Neural progenitor cell (in vitro differentiated cells): Measurements from ENCODE around the gene CYP1A2. TPM values are rescaled to one million over a fixed set of nuclear protein-coding genes. Genes with fewer than 3 reads are reported as not detected.

Source experiments
- DNase-seq: peaks from one replicate; pipeline ENCODE4 v3.0.0-alpha.2; 2016; ENCODE audit warnings: low spot score
- H2AFZ ChIP-seq: fragments of 200-600 bp; sonication (generic); replicated peaks from 2 replicates; pipeline ENCODE4 v1.6.1; 2016; ENCODE audit warnings: antibody characterized with exemption
- H3F3A ChIP-seq: fragments of 200-600 bp; sonication (generic); 2 replicates; pipeline ENCODE4 v1.6.1; 2016; ENCODE audit warnings: antibody characterized with exemption, low read depth
- H3K27ac ChIP-seq: fragments of 200-600 bp; sonication (generic); 2 replicates; pipeline ENCODE4 v1.5.1; 2016; ENCODE audit warnings: mild to moderate bottlenecking
- H3K27me3 ChIP-seq: fragments of 200-600 bp; sonication (generic); 2 replicates; pipeline ENCODE4 v1.6.1; 2016; ENCODE audit warnings: mild to moderate bottlenecking, moderate library complexity
- H3K36me3 ChIP-seq: fragments of 200-600 bp; sonication (generic); 2 replicates; pipeline ENCODE4 v1.5.1; 2016
- H3K4me1 ChIP-seq: fragments of 200-600 bp; sonication (generic); 2 replicates; pipeline ENCODE4 v1.6.1; 2016; ENCODE audit warnings: mixed run types
- H3K4me2 ChIP-seq: fragments of 200-600 bp; sonication (generic); 2 replicates; pipeline ENCODE4 v1.6.1; 2016
- H3K4me3 ChIP-seq: fragments of 200-600 bp; sonication (generic); 2 replicates; pipeline ENCODE4 v1.5.1; 2016
- H3K79me2 ChIP-seq: fragments of 200-600 bp; sonication (generic); 2 replicates; pipeline ENCODE4 v1.6.1; 2016; ENCODE audit warnings: low read depth
- H3K9ac ChIP-seq: fragments of 200-600 bp; sonication (generic); 2 replicates; pipeline ENCODE4 v1.6.1; 2016
- H3K9me3 ChIP-seq: fragments of 200-600 bp; sonication (generic); 2 replicates; pipeline ENCODE4 v1.5.1; 2016; ENCODE audit warnings: low read depth
- H4K20me1 ChIP-seq: fragments of 200-600 bp; sonication (generic); 2 replicates; pipeline ENCODE4 v1.6.1; 2016; ENCODE audit warnings: low read depth
- H3K27ac Mint-ChIP-seq: 3 replicates; pipeline ENCODE4 v1.8.0; 2021; ENCODE audit warnings: mixed read lengths
- H3K27me3 Mint-ChIP-seq: 2 replicates; pipeline ENCODE4 v1.8.0; 2022; ENCODE audit warnings: low read depth, mild to moderate bottlenecking, inconsistent platforms, moderate library complexity, mixed read lengths; ENCODE audit not compliant: insufficient read depth
- H3K36me3 Mint-ChIP-seq: 3 replicates; pipeline ENCODE4 v1.8.0; 2021; ENCODE audit warnings: mixed read lengths
- H3K4me1 Mint-ChIP-seq: 3 replicates; pipeline ENCODE4 v1.8.0; 2021; ENCODE audit warnings: mixed read lengths
- H3K4me3 Mint-ChIP-seq: 3 replicates; pipeline ENCODE4 v1.8.0; 2021; ENCODE audit warnings: mild to moderate bottlenecking, moderate library complexity, mixed read lengths
- H3K9me3 Mint-ChIP-seq: 3 replicates; pipeline ENCODE4 v1.8.0; 2020; ENCODE audit warnings: mixed read lengths
- CTCF ChIP-seq: fragments of 200-600 bp; sonication (generic); IDR thresholded peaks from 2 replicates; pipeline ENCODE4 v1.5.1; 2017; ENCODE audit warnings: antibody characterized with exemption, mild to moderate bottlenecking
- EZH2 ChIP-seq: fragments of 200-600 bp; sonication (generic); IDR thresholded peaks from 2 replicates; pipeline ENCODE4 v1.6.1; 2017; ENCODE audit warnings: antibody characterized with exemption, mild to moderate bottlenecking, moderate library complexity
- EZH2phosphoT487 ChIP-seq: fragments of 200-600 bp; sonication (generic); IDR thresholded peaks from 2 replicates; pipeline ENCODE4 v1.6.1; 2017; ENCODE audit warnings: antibody characterized with exemption
- total RNA-seq: library from RNA; depleted of rRNA; stranded (reverse); fragments of >200 nt; gene quantifications from 2 replicates; pipeline ENCODE4 v1.2.3, GENCODE V29; 2015; ENCODE audit warnings: low replicate concordance

Gene CYP1A2
- total RNA-seq, 1 donor from 2014 or later, result not detected

GRCh38 chr15:74776821-74777768 is 28.4 kb downstream of the CYP1A2 start:
- H3F3A ChIP-seq, result peaks cover 16% of the 10 kb centered on the region
- no peak overlapping the region for H2AFZ ChIP-seq
- no peak for TF ChIP-seq CTCF
- no peak for TF ChIP-seq EZH2
- TF ChIP-seq EZH2phosphoT487, result no peak
- no peaks in the 10 kb centered on the region for H3K79me2 ChIP-seq
- peaks cover 75% of the 10 kb centered on the region for H3K4me1 Mint-ChIP-seq
- H3K9me3 Mint-ChIP-seq, result no peaks in the 10 kb centered on the region
- peak overlapping the region; percentile 18 for H3K27ac Mint-ChIP-seq
- peak overlapping the region; percentile 52 for H3K4me3 Mint-ChIP-seq
- H3K27ac ChIP-seq, result no peak overlapping the region
- no peaks in the 10 kb centered on the region for H3K36me3 ChIP-seq
- H3K27me3 Mint-ChIP-seq, result peaks cover 23% of the 10 kb centered on the region
- H3K9ac ChIP-seq, result no peak overlapping the region
- peak; percentile 76 for DNase-seq
- peaks cover 24% of the 10 kb centered on the region for H3K4me1 ChIP-seq
- peaks cover 21% of the 10 kb centered on the region for H3K27me3 ChIP-seq
- H3K4me2 ChIP-seq, result no peak overlapping the region
- H3K4me3 ChIP-seq, result no peak overlapping the region
- H3K36me3 Mint-ChIP-seq, result no peaks in the 10 kb centered on the region
- H4K20me1 ChIP-seq, result no peaks in the 10 kb centered on the region
- no peaks in the 10 kb centered on the region for H3K9me3 ChIP-seq

- H3K27me3 ChIP-seq, result peaks cover 21% of the 10 kb centered on the region
- peaks cover 5% of the 10 kb centered on the region for H4K20me1 ChIP-seq
- no peaks in the 10 kb centered on the region for H3K9me3 Mint-ChIP-seq
- H3K9ac ChIP-seq, result no peak overlapping the region
- peak overlapping the region; percentile 77 for H3K27ac Mint-ChIP-seq
- H3K36me3 ChIP-seq, result no peaks in the 10 kb centered on the region
- no peaks in the 10 kb centered on the region for H3K36me3 Mint-ChIP-seq
- peaks cover 7% of the 10 kb centered on the region for H3K79me2 ChIP-seq
- no peak overlapping the region for H2AFZ ChIP-seq
- H3K4me3 ChIP-seq, result no peak overlapping the region
- peaks cover 21% of the 10 kb centered on the region for H3K27me3 Mint-ChIP-seq
- no peak overlapping the region for H3K4me2 ChIP-seq
- H3K4me1 ChIP-seq, result peaks cover 26% of the 10 kb centered on the region
- no peak overlapping the region for H3K27ac ChIP-seq
- peak overlapping the region; percentile 50 for H3K4me3 Mint-ChIP-seq
- DNase-seq, result no peak
- peaks cover 69% of the 10 kb centered on the region for H3K4me1 Mint-ChIP-seq
- TF ChIP-seq CTCF, result no peak
- TF ChIP-seq EZH2phosphoT487, result no peak
- no peak for TF ChIP-seq EZH2
- no peaks in the 10 kb centered on the region for H3K9me3 ChIP-seq
- H3F3A ChIP-seq, result peaks cover 12% of the 10 kb centered on the region
Measured at GRCh38 chr15:74777769-74778598, 29.3 kb downstream of the CYP1A2 start.

- no peak overlapping the region for H3K27ac Mint-ChIP-seq
- Histone ChIP-seq H2AFZ (no peak overlapping the region), H4K20me1 (peaks cover 11% of the 10 kb centered on the region), H3K79me2 (peaks cover 13% of the 10 kb centered on the region), H3K36me3 (no peaks in the 10 kb centered on the region), H3K27ac (no peak overlapping the region), H3K4me1 (peaks cover 26% of the 10 kb centered on the region), H3K27me3 (peaks cover 21% of the 10 kb centered on the region), H3K4me3 (no peak overlapping the region), H3K4me2 (no peak overlapping the region), H3F3A (peaks cover 6% of the 10 kb centered on the region), H3K9me3 (no peaks in the 10 kb centered on the region), H3K9ac (no peak overlapping the region)
- no peaks in the 10 kb centered on the region for H3K9me3 Mint-ChIP-seq
- H3K4me1 Mint-ChIP-seq, result peaks cover 69% of the 10 kb centered on the region
- no peak for DNase-seq
- H3K4me3 Mint-ChIP-seq, result no peak overlapping the region
- H3K36me3 Mint-ChIP-seq, result no peaks in the 10 kb centered on the region
- TF ChIP-seq CTCF (no peak), EZH2phosphoT487 (no peak), EZH2 (no peak)
- peaks cover 21% of the 10 kb centered on the region for H3K27me3 Mint-ChIP-seq
Measured at GRCh38 chr15:74778599-74778970, 29.9 kb downstream of the CYP1A2 start.
